ENCODE results near the gene CIDEB. TPM values are rescaled to one million over a fixed set of nuclear protein-coding genes. Genes with fewer than 3 reads are reported as not detected.

The CIDEB gene
- total RNA-seq, 1 donor from 2014 or later = not detected

GRCh38 chr14:24269910-24270536 lies 37.8 kb downstream of the CIDEB start:
- Mint-ChIP-seq H3K27ac (ENCODE audit: unreplicated experiment) (no peak overlapping the region), H3K9me3 (ENCODE audit: low read depth) (no peaks in the 10 kb centered on the region), H3K4me1 (ENCODE audit: low read depth) (peaks cover 16% of the 10 kb centered on the region), H3K36me3 (ENCODE audit: low read depth) (peaks cover 14% of the 10 kb centered on the region), H3K27me3 (ENCODE audit: low read depth) (no peaks in the 10 kb centered on the region), H3K4me3 (ENCODE audit: unreplicated experiment) (no peak overlapping the region)
- peak; percentile 77 for DNase-seq (ENCODE audit: low spot score)
- TF ChIP-seq, protein P1, sequence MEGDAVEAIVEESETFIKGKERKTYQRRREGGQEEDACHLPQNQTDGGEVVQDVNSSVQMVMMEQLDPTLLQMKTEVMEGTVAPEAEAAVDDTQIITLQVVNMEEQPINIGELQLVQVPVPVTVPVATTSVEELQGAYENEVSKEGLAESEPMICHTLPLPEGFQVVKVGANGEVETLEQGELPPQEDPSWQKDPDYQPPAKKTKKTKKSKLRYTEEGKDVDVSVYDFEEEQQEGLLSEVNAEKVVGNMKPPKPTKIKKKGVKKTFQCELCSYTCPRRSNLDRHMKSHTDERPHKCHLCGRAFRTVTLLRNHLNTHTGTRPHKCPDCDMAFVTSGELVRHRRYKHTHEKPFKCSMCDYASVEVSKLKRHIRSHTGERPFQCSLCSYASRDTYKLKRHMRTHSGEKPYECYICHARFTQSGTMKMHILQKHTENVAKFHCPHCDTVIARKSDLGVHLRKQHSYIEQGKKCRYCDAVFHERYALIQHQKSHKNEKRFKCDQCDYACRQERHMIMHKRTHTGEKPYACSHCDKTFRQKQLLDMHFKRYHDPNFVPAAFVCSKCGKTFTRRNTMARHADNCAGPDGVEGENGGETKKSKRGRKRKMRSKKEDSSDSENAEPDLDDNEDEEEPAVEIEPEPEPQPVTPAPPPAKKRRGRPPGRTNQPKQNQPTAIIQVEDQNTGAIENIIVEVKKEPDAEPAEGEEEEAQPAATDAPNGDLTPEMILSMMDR (IDR thresholded peaks at IDR 0.05) = no peak

- Mint-ChIP-seq H3K9me3 (ENCODE audit: low read depth) (no peaks in the 10 kb centered on the region), H3K4me3 (ENCODE audit: unreplicated experiment) (no peak overlapping the region), H3K36me3 (ENCODE audit: low read depth) (peaks cover 14% of the 10 kb centered on the region), H3K27ac (ENCODE audit: unreplicated experiment) (no peak overlapping the region), H3K27me3 (ENCODE audit: low read depth) (no peaks in the 10 kb centered on the region), H3K4me1 (ENCODE audit: low read depth) (peaks cover 16% of the 10 kb centered on the region)
- peak; percentile 59 for DNase-seq (ENCODE audit: low spot score)
- TF ChIP-seq, protein P1 (IDR thresholded peaks at IDR 0.05) = no peak
These were observed 38.4 kb downstream of the CIDEB start for GRCh38 chr14:24269368-24269767.

DNA sequence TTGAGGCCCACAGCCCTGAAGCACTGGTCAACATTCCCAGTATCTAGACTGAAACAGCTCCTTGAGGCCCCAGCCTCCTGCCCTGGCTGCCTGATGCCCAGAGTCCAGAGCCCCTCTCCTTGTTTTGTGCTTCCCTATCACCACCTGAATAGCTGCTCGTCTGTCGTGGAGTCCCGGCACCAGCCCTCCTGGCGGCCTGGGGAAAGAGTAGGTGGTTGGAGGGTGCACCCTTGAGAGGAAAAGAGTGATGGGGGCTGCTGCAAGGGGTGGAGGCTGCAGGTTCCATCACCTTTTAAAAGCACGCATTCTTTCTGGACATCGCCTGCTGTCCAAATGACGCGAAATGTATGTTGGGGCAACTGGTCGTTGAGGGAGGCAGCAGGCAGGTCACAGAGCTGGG lies 39.6 kb downstream of the CIDEB start:
- peak; percentile 65 for DNase-seq (ENCODE audit: low spot score)
- Mint-ChIP-seq H3K27me3 (ENCODE audit: low read depth) (no peaks in the 10 kb centered on the region), H3K4me3 (ENCODE audit: unreplicated experiment) (no peak overlapping the region), H3K27ac (ENCODE audit: unreplicated experiment) (no peak overlapping the region), H3K36me3 (ENCODE audit: low read depth) (peaks cover 14% of the 10 kb centered on the region), H3K9me3 (ENCODE audit: low read depth) (no peaks in the 10 kb centered on the region), H3K4me1 (ENCODE audit: low read depth) (peaks cover 16% of the 10 kb centered on the region)
- TF ChIP-seq, protein P1 (IDR thresholded peaks at IDR 0.05) = no peak

DNA sequence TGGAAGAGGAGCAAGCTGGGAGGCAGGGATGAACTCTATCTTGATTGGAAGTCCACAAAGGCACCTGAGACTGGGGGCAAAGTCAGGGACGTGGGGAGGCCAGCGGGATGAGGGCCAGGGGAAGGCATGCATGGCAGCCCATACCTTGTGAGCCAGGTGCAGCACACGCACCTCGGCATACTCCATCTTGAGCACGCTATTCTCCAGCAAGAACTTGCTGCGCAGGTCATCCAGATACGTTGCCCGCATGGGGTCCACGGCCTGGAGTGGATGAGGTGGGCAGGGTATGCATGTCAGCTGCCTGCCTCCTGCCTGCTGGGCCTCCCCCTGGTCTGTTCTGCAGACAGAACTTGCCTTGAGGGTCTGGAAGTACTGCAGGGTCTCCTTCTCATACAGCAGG lies 40.3 kb downstream of the CIDEB start:
- H3K4me3 Mint-ChIP-seq (ENCODE audit: unreplicated experiment) = no peak overlapping the region
- H3K9me3 Mint-ChIP-seq (ENCODE audit: low read depth) = no peaks in the 10 kb centered on the region
- no peaks in the 10 kb centered on the region for H3K27me3 Mint-ChIP-seq (ENCODE audit: low read depth)
- H3K36me3 Mint-ChIP-seq (ENCODE audit: low read depth) = peaks cover 14% of the 10 kb centered on the region
- peak; percentile 81 for DNase-seq (ENCODE audit: low spot score)
- TF ChIP-seq, protein P1 (IDR thresholded peaks at IDR 0.05) = no peak
- no peak overlapping the region for H3K27ac Mint-ChIP-seq (ENCODE audit: unreplicated experiment)
- peaks cover 15% of the 10 kb centered on the region for H3K4me1 Mint-ChIP-seq (ENCODE audit: low read depth)

- Mint-ChIP-seq H3K9me3 (ENCODE audit: low read depth) (no peaks in the 10 kb centered on the region), H3K4me3 (ENCODE audit: unreplicated experiment) (no peak overlapping the region), H3K27me3 (ENCODE audit: low read depth) (no peaks in the 10 kb centered on the region), H3K27ac (ENCODE audit: unreplicated experiment) (no peak overlapping the region), H3K36me3 (ENCODE audit: low read depth) (peaks cover 14% of the 10 kb centered on the region), H3K4me1 (ENCODE audit: low read depth) (peaks cover 5% of the 10 kb centered on the region)
- peak; percentile 85 for DNase-seq (ENCODE audit: low spot score)
- TF ChIP-seq, protein P1 (IDR thresholded peaks at IDR 0.05) = no peak
These were observed 41.2 kb downstream of the CIDEB start for GRCh38 chr14:24266344-24267244.
